Activated CD4-positive, alpha-beta memory T cell treated with anti-CD3 and anti-CD28 coated beads for 36 hours (primary cell): ENCODE results near the gene DCPS. TPM values are rescaled to one million over a fixed set of nuclear protein-coding genes. Genes with fewer than 3 reads are reported as not detected.
"Not testable (repeated sequence)": the region's sequence is repeated elsewhere in the genome, so short reads cannot be mapped to it uniquely, and the experiment has no call there.

Source experiments
- CTCF ChIA-PET: fragments of 350-600 bp; sonication (Branson Sonifier 250); formaldehyde crosslinking; loops from one replicate; lab custom pipeline; 2021; ENCODE audit warnings: antibody characterized with exemption, inconsistent platforms; lab: Charles Lee
- POLR2A ChIA-PET: fragments of 350-600 bp; sonication (Branson Sonifier 250); formaldehyde crosslinking; loops from one replicate; lab custom pipeline; 2021; ENCODE audit warnings: antibody characterized with exemption; lab: Charles Lee
- DNase-seq: peaks from one replicate; pipeline ENCODE4 v3.0.0-alpha.2; 2020
- H3K27ac Mint-ChIP-seq: one replicate; pipeline ENCODE4 v1.8.0; 2021; ENCODE audit warnings: mixed read lengths
- H3K27me3 Mint-ChIP-seq: one replicate; pipeline ENCODE4 v1.8.0; 2021; ENCODE audit warnings: mixed read lengths
- H3K36me3 Mint-ChIP-seq: one replicate; pipeline ENCODE4 v1.8.0; 2021; ENCODE audit warnings: mixed read lengths
- H3K4me1 Mint-ChIP-seq: one replicate; pipeline ENCODE4 v1.8.0; 2021; ENCODE audit warnings: low read depth, mixed read lengths
- H3K4me3 Mint-ChIP-seq: one replicate; pipeline ENCODE4 v1.8.0; 2021; ENCODE audit warnings: mild to moderate bottlenecking, mixed read lengths
- H3K9me3 Mint-ChIP-seq: one replicate; pipeline ENCODE4 v1.8.0; 2021; ENCODE audit warnings: mixed read lengths
- intact Hi-C: fragments of 100-400 bp; cut with micrococcal nuclease; formaldehyde crosslinking; loops from one replicate; pipeline ENCODE4 v1.15.1; 2023
- total RNA-seq, 2 experiments: library from RNA; stranded (reverse); gene quantifications; one replicate each; pipeline ENCODE4 v1.2.3, GENCODE V29; 2021

DCPS gene, protein sequence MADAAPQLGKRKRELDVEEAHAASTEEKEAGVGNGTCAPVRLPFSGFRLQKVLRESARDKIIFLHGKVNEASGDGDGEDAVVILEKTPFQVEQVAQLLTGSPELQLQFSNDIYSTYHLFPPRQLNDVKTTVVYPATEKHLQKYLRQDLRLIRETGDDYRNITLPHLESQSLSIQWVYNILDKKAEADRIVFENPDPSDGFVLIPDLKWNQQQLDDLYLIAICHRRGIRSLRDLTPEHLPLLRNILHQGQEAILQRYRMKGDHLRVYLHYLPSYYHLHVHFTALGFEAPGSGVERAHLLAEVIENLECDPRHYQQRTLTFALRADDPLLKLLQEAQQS
- total RNA-seq = 10 to 100 TPM; 40.1 to 43.9 TPM

DNA sequence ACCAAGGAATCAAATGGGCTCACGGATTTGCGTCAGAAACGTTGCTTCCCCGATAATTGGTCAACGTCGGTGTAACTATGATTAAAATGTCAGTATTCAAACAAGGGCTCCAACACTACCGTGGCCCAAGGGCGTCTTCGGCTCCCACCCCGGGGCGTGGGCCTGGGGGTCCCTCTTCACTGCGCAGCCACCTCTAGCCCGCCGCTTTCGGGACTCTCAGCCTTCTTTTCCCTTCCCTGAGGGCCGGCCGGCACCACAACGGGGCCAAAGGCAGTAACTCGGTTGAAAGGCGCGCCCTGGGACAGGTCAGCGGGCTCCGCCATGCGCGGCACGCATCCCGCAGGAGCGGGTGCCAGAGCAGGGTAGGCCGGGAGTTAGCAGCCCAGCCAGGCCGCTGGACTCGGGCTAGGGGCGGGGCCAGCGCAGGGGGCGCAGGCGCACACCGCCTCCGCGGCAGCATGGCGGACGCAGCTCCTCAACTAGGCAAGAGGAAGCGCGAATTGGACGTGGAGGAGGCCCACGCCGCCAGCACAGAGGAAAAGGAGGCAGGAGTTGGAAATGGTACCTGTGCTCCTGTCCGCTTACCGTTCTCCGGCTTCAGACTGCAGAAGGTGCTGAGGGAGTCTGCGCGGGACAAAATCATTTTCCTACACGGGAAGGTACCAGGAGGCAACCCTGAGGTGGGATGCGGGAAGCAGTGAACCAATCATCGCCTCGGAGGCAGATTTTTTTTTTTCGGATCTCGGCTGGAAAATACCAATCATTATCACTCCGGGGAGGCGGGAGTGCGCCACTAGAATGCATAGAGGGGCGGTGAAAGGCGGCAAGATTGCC, at the start of gene DCPS:
DCPS (plus strand) TSS at position 438 of the 834 bp plus-strand sequence; CDS start at position 459, 21 bp downstream.
- Mint-ChIP-seq H3K4me1 (peaks cover 34% of the 10 kb centered on the region), H3K27me3 (no peaks in the 10 kb centered on the region), H3K36me3 (peaks cover 22% of the 10 kb centered on the region), H3K9me3 (no peaks in the 10 kb centered on the region), H3K4me3 (peak within 1 kb of the TSS; percentile 95), H3K27ac (peak within 1 kb of the TSS; percentile 96)
- intact Hi-C loops = loop anchor here (1.0 kb wide), 4 partner anchors 14 to 93 kb away; partner anchors contain the start of genes FAM118B, RPUSD4 and SRPRA
- ChIA-PET CTCF (interaction anchor here (0.7 to 0.9 kb wide), 2 partner anchors 10 to 35 kb away, joined by 3 read pairs; partner anchors contain the start of genes FOXRED1 and SRPRA), POLR2A (interaction anchor here (0.7 to 1.8 kb wide), 5 partner anchors 15 to 50 kb away, joined by 4 to 8 read pairs (median 7); partner anchors contain the start of genes FOXRED1 and SRPRA)
- peak; percentile 92 for DNase-seq

DNA sequence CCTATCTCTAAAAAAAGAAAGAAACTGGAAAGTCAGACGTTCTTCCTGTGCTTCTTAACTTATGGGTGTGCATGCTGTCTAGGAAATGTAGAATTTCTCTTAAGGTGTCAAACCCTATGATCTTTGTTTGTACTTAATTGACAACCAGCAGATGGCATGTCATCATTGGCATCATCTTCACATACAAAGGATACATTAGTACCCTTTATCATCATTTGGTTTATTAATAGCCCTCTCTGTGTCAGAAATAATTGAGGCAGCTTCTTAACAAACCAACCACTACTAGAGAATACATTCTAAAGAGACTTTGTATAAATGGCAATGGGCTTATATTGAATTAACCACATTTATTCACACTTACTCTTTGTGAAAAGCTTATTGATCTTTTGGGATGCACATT, 49.0 kb upstream of the DCPS start:
- intact Hi-C loops = no loop called here
- DNase-seq = no peak
- ChIA-PET POLR2A (no interaction called here), CTCF (no interaction called here)
- Mint-ChIP-seq H3K36me3 (peaks cover 9% of the 10 kb centered on the region), H3K9me3 (no peaks in the 10 kb centered on the region), H3K27ac (no peak overlapping the region), H3K4me1 (no peaks in the 10 kb centered on the region), H3K27me3 (no peaks in the 10 kb centered on the region), H3K4me3 (no peak overlapping the region)

DNA sequence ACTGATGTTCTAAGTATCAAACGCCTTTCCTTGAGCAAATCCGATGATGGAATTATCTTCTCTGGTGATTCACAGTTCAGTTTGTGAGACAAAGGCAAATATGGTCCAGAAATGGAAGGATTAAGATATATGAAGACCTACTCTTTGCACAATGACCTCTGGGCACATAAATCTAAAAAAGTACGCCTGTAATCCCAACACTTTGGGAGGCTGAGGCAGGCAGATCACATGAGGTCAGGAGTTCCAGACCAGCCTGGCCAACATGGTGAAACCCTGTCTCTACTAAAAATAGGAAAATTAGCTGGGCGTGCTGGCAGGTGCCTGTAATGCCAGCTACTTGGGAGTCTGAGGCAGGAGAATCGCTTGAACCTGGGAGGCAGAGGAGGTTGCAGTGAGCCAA, 48.4 kb upstream of the DCPS start:
- CTCF ChIA-PET, intact Hi-C loops, DNase-seq, H3K4me3 Mint-ChIP-seq, H3K9me3 Mint-ChIP-seq, H3K27me3 Mint-ChIP-seq, H3K4me1 Mint-ChIP-seq, H3K36me3 Mint-ChIP-seq, POLR2A ChIA-PET, H3K27ac Mint-ChIP-seq: not testable (repeated sequence)

DNA sequence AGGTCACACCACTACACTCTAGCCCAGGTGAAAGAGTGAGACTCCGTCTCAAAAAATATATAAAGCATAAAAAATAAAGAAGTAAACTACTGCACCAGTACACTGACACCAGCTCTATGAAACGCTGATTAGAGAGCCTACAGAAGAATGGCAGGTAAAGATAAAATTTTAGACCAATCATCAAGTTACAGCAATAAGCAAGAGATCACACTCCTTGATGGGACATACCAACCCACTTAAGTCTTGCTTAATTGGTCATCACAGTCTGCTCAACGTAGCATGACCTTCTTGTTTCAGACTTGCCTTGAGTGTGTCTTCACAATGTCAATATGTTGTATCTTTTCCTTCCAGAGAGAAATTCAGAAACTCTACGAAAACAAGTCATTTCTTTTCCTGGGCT, 47.6 kb upstream of the DCPS start:
- intact Hi-C loops = no loop called here
- Mint-ChIP-seq H3K36me3 (peaks cover 11% of the 10 kb centered on the region), H3K9me3 (no peaks in the 10 kb centered on the region), H3K27ac (no peak overlapping the region), H3K4me3 (no peak overlapping the region), H3K27me3 (no peaks in the 10 kb centered on the region), H3K4me1 (no peaks in the 10 kb centered on the region)
- POLR2A ChIA-PET = no interaction called here
- no peak for DNase-seq
- CTCF ChIA-PET = no interaction called here

DNA sequence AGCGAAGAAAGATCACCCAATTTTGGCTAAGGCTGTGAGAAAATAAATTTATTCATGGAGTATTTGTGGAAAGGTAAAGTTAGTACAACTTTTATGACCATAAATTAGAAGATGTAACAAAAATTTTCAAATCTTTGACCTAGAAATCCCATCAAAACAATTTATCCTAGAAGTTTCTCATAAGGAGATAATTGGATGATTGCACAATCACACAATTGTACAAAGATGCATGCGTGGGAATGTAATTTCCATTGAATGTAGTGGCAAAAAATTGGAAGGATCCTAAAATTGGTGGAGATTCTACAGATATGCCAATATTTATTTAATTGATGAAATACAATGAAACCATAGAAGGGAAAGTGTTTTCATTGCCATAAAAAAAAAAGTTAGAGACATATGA, 46.7 kb upstream of the DCPS start:
- Mint-ChIP-seq H3K27me3 (no peaks in the 10 kb centered on the region), H3K36me3 (peaks cover 16% of the 10 kb centered on the region), H3K27ac (no peak overlapping the region), H3K4me3 (no peak overlapping the region), H3K4me1 (no peaks in the 10 kb centered on the region), H3K9me3 (no peaks in the 10 kb centered on the region)
- intact Hi-C loops = no loop called here
- ChIA-PET POLR2A (no interaction called here), CTCF (no interaction called here)
- no peak for DNase-seq

DNA sequence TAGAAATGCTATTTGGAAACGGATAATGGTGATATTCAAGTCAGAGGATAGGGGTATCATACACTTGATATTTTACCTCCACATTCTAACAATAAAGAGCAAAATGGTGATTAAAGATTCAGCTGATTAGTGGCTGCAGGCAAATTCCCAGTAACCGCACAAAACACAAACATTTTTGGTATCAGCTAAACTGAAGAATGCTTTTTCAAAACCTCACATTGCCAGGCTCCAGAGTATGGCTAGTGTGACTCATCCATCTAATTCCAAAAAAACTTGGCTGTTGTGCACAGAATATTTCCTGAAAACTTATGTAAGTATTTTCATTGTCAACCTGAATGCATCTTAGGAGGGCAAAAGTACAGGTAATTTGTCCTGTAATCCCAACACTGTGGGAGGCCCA, 46.1 kb upstream of the DCPS start:
- Mint-ChIP-seq H3K9me3 (no peaks in the 10 kb centered on the region), H3K27ac (no peak overlapping the region), H3K36me3 (peaks cover 18% of the 10 kb centered on the region), H3K27me3 (no peaks in the 10 kb centered on the region), H3K4me1 (no peaks in the 10 kb centered on the region), H3K4me3 (no peak overlapping the region)
- DNase-seq = no peak
- intact Hi-C loops = no loop called here
- ChIA-PET POLR2A (no interaction called here), CTCF (no interaction called here)

DNA sequence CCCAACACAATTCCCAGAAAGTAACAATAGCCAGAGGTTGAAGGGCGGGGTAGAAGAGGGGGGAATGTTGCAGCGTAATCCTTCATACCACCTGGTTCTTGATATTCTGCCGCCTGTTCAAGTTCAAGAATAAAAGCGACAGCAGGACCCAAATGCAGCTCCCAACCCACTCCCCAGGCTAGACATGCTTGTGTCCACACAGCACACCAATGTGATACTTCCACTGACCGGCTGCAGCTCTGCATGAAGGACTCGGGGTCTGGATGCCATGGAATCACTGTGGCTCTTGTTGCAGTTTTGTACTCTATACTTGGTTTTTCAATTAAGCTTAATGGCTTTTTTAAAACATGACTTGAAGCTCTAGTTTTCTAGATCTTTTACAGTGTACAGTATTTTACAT, 41.6 kb upstream of the DCPS start:
- H3K9me3 Mint-ChIP-seq = no peaks in the 10 kb centered on the region
- CTCF ChIA-PET = no interaction called here
- peaks cover 10% of the 10 kb centered on the region for H3K4me1 Mint-ChIP-seq
- intact Hi-C loops = no loop called here
- DNase-seq = no peak
- H3K4me3 Mint-ChIP-seq = no peak overlapping the region
- H3K27me3 Mint-ChIP-seq = no peaks in the 10 kb centered on the region
- POLR2A ChIA-PET = interaction anchor here (0.6 to 0.8 kb wide), 2 partner anchors 37 to 48 kb away, joined by 3 read pairs; no protein-coding TSS in a partner anchor
- peaks cover 53% of the 10 kb centered on the region for H3K36me3 Mint-ChIP-seq
- H3K27ac Mint-ChIP-seq = no peak overlapping the region

DNA sequence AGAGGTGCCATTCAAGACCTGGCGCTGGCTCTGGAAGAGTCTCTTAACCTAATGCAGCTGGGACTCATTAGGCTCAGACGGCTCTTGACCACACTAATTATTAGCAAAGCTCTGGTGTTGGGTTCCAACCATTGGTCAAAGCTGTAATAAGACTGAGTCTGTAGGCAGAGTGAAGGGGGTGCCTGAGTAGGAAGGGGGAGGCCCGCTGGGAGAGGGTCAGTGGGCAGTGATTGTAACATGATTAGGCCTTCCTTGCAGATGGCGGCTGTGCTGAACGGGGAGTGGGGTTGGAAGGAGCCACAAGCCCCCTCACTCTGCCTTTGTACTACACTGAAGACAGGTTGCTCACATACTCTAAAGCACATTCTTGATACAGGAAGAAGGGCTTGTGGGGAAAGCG, 40.4 kb upstream of the DCPS start:
- intact Hi-C loops = no loop called here
- CTCF ChIA-PET = no interaction called here

DNA sequence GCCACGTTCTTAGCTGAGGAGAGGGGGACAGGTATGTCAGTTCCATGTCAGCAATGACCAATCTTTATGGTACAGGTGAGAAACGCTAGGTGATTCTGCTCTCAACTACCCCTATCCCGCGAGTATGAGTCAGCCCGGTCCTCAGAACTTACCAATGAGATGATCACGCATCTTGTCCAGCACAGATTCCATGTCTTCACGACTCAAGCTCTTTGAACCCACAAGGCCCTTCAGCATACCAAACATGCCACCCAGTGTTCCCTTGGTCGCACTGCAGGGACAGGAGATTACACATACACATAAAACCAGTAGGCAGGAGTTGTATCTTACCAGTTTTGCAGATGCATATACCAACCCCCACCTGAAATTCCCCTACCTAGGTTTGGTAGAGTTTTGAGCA, 38.0 kb upstream of the DCPS start:
- POLR2A ChIA-PET = no interaction called here
- Mint-ChIP-seq H3K4me1 (peaks cover 32% of the 10 kb centered on the region), H3K27ac (no peak overlapping the region), H3K9me3 (no peaks in the 10 kb centered on the region), H3K36me3 (peaks cover 62% of the 10 kb centered on the region), H3K27me3 (no peaks in the 10 kb centered on the region), H3K4me3 (no peak overlapping the region)
- DNase-seq = no peak
- intact Hi-C loops = loop anchor here (5.0 kb wide), 1 partner anchor 674 kb away; the partner anchor contains the start of gene STT3A
- CTCF ChIA-PET = no interaction called here

More for the DNA sequence above, 40.4 kb upstream of the DCPS start:
- peaks cover 17% of the 10 kb centered on the region for H3K4me1 Mint-ChIP-seq
- H3K27ac Mint-ChIP-seq = peak overlapping the region; percentile 25
- peaks cover 62% of the 10 kb centered on the region for H3K36me3 Mint-ChIP-seq
- DNase-seq = no peak
- H3K27me3 Mint-ChIP-seq = no peaks in the 10 kb centered on the region
- no peak overlapping the region for H3K4me3 Mint-ChIP-seq
- no peaks in the 10 kb centered on the region for H3K9me3 Mint-ChIP-seq
- POLR2A ChIA-PET = no interaction called here

DNA sequence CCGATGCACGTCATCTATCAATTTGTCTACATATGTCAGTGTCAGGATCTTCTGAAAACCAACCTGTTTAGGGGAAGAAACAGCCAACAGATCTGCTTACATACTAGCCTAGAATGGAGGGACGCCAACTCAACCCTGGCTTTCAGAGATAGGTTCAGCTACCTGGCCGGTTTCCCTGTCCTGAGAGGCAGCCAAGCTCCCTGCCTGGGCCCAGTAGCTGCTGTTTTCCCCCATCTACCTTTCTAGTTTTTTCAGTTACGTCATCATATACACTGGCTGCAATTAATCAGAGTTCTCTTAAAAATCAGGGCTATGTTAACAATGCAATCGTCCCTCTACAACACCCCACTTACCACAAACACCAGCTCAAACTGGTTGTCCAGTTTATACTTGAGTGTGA, 36.2 kb upstream of the DCPS start:
- Mint-ChIP-seq H3K36me3 (peaks cover 60% of the 10 kb centered on the region), H3K4me3 (peak overlapping the region; percentile 92), H3K4me1 (peaks cover 33% of the 10 kb centered on the region), H3K27me3 (no peaks in the 10 kb centered on the region), H3K9me3 (no peaks in the 10 kb centered on the region), H3K27ac (peak overlapping the region; percentile 94)
- POLR2A ChIA-PET = interaction anchor here (0.9 to 6.4 kb wide), 4 partner anchors 14 to 380 kb away, joined by 3 to 41 read pairs (median 6); partner anchors contain the start of genes DCPS, FAM118B, HYLS1 and RPUSD4
- DNase-seq = no peak
- intact Hi-C loops = loop anchor here (1.0 to 5.0 kb wide), 3 partner anchors 37 to 675 kb away; partner anchors contain the start of genes DCPS, FAM118B, RPUSD4 and STT3A
- CTCF ChIA-PET = no interaction called here

DNA sequence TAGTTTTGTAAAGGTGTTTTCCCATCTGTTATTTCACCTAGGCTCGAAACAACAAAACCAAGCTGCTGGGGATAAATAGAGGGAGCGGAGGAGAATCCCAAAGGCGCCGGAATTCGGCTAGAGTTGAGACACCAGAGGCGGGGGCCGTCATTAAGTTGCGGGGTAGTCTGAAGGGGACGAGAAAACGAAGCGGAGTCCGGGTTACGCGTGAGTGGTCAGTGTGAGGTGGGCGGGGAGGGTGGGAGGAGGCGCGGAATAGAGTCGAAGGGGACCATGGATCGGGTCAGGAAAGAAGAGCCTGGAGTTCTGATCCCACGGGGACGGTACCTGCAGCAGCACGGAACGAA, 35.5 kb upstream of the DCPS start:
- H3K27me3 Mint-ChIP-seq = no peaks in the 10 kb centered on the region
- peaks cover 58% of the 10 kb centered on the region for H3K36me3 Mint-ChIP-seq
- CTCF ChIA-PET = interaction anchor here (1.0 to 1.1 kb wide), 2 partner anchors 35 to 212 kb away, joined by 3 to 4 read pairs; partner anchors contain the start of gene DCPS
- POLR2A ChIA-PET = interaction anchor here (1.0 to 6.4 kb wide), 4 partner anchors 14 to 380 kb away, joined by 4 to 41 read pairs (median 8); partner anchors contain the start of genes DCPS, FAM118B, HYLS1 and RPUSD4
- H3K4me1 Mint-ChIP-seq = peaks cover 33% of the 10 kb centered on the region
- no peaks in the 10 kb centered on the region for H3K9me3 Mint-ChIP-seq
- H3K27ac Mint-ChIP-seq = peak overlapping the region; percentile 94
- intact Hi-C loops = loop anchor here (1.0 to 5.0 kb wide), 3 partner anchors 36 to 676 kb away; partner anchors contain the start of genes DCPS, FAM118B, RPUSD4 and STT3A
- DNase-seq = no peak
- peak overlapping the region; percentile 92 for H3K4me3 Mint-ChIP-seq
